ENCODE data around the gene HAPLN1.

HAPLN1 gene

GRCh38 chr5:83718195-83718825 is 2.3 kb downstream of the HAPLN1 start:
- DNase-seq (ENCODE audit: low read depth, low spot score): no peak

- no peak for DNase-seq (ENCODE audit: low read depth, low spot score)
These were observed 5.2 kb downstream of the HAPLN1 start for GRCh38 chr5:83715236-83716065.

GRCh38 chr5:83714810-83715209 is 5.8 kb downstream of the HAPLN1 start:
- DNase-seq (ENCODE audit: low read depth, low spot score): no peak

- no peak for DNase-seq (ENCODE audit: low read depth, low spot score)
These were observed 8.6 kb downstream of the HAPLN1 start for GRCh38 chr5:83711982-83712601.

GRCh38 chr5:83709973-83710372 is 10.7 kb downstream of the HAPLN1 start:
- no peak for DNase-seq (ENCODE audit: low read depth, low spot score)

GRCh38 chr5:83708170-83708569 is 12.5 kb downstream of the HAPLN1 start:
- no peak for DNase-seq (ENCODE audit: low read depth, low spot score)

GRCh38 chr5:83703059-83703458 is 17.6 kb downstream of the HAPLN1 start:
- no peak for DNase-seq (ENCODE audit: low read depth, low spot score)

- DNase-seq (ENCODE audit: low read depth, low spot score): no peak
These were observed 18.8 kb downstream of the HAPLN1 start for GRCh38 chr5:83701886-83702285.

GRCh38 chr5:83689881-83690280 is 30.8 kb downstream of the HAPLN1 start:
- no peak for DNase-seq (ENCODE audit: low read depth, low spot score)

GRCh38 chr5:83688281-83688680 is 32.4 kb downstream of the HAPLN1 start:
- no peak for DNase-seq (ENCODE audit: low read depth, low spot score)

- no peak for DNase-seq (ENCODE audit: low read depth, low spot score)
These were observed 33.5 kb downstream of the HAPLN1 start for GRCh38 chr5:83687124-83687619.

GRCh38 chr5:83686251-83686650 is 34.4 kb downstream of the HAPLN1 start:
- no peak for DNase-seq (ENCODE audit: low read depth, low spot score)

- no peak for DNase-seq (ENCODE audit: low read depth, low spot score)
These were observed 36.8 kb downstream of the HAPLN1 start for GRCh38 chr5:83683836-83684235.

- no peak for DNase-seq (ENCODE audit: low read depth, low spot score)
These were observed 48.0 kb downstream of the HAPLN1 start for GRCh38 chr5:83672646-83673045.

- no peak for DNase-seq (ENCODE audit: low read depth, low spot score)
These were observed 48.5 kb downstream of the HAPLN1 start for GRCh38 chr5:83672158-83672557.

- no peak for DNase-seq (ENCODE audit: low read depth, low spot score)
These were observed 55.0 kb downstream of the HAPLN1 start for GRCh38 chr5:83665631-83666030.

- no peak for DNase-seq (ENCODE audit: low read depth, low spot score)
These were observed 58.1 kb downstream of the HAPLN1 start for GRCh38 chr5:83662558-83662957.

GRCh38 chr5:83657807-83658525 is 62.7 kb downstream of the HAPLN1 start:
- no peak for DNase-seq (ENCODE audit: low read depth, low spot score)

GRCh38 chr5:83654427-83654994 is 66.1 kb downstream of the HAPLN1 start:
- DNase-seq (ENCODE audit: low read depth, low spot score): no peak

GRCh38 chr5:83653669-83654068 is 67.0 kb downstream of the HAPLN1 start:
- DNase-seq (ENCODE audit: low read depth, low spot score): no peak

- no peak for DNase-seq (ENCODE audit: low read depth, low spot score)
These were observed 74.7 kb downstream of the HAPLN1 start for GRCh38 chr5:83645936-83646335.

- DNase-seq (ENCODE audit: low read depth, low spot score): no peak
These were observed 76.4 kb downstream of the HAPLN1 start for GRCh38 chr5:83644301-83644700.

All from iPS DF 19.7 (cell line).